Liver (tissue), 3 donors: ENCODE results near the gene ANKDD1A.

Source experiments
- CTCF ChIP-seq: fragments of 150-350 bp; IDR thresholded peaks from 2 replicates; pipeline ENCODE4 v1.5.1; 2017; ENCODE audit warnings: improper control_type of control experiment, low read depth, low read length; ENCODE audit not compliant: missing input control
- EGR1 ChIP-seq, 2 donors: IDR thresholded peaks; 2 replicates each; pipeline ENCODE4 v1.6.1; 2016 to 2018; ENCODE audit warnings: antibody characterized with exemption in 2 of 2, low read depth in 2 of 2
- FOXA1 ChIP-seq: IDR thresholded peaks from 2 replicates; pipeline ENCODE4 v1.6.1; 2016; ENCODE audit warnings: antibody characterized with exemption
- GABPA ChIP-seq, 2 donors: IDR thresholded peaks in 1 of 2; conservative IDR thresholded peaks in 1 of 2; 2 replicates each; pipeline ENCODE4 v1.6.1; 2016; ENCODE audit warnings: antibody characterized with exemption in 2 of 2, mild to moderate bottlenecking in 1 of 2, moderate library complexity in 1 of 2
- HNF4G ChIP-seq: IDR thresholded peaks from 2 replicates; pipeline ENCODE4 v1.6.1; 2016; ENCODE audit warnings: antibody characterized with exemption
- MAX ChIP-seq: IDR thresholded peaks from 2 replicates; pipeline ENCODE4 v1.6.1; 2016; ENCODE audit warnings: antibody characterized with exemption
- RAD21 ChIP-seq, 2 donors: IDR thresholded peaks; 2 replicates each; pipeline ENCODE4 v1.6.1; 2016; ENCODE audit warnings: antibody characterized with exemption in 2 of 2, mild to moderate bottlenecking in 2 of 2
- TAF1 ChIP-seq: conservative IDR thresholded peaks from 2 replicates; pipeline ENCODE4 v1.6.1; 2016; ENCODE audit warnings: antibody characterized with exemption, mild to moderate bottlenecking
- YY1 ChIP-seq: IDR thresholded peaks from 2 replicates; pipeline ENCODE4 v1.6.1; 2016; ENCODE audit warnings: antibody characterized with exemption, mild to moderate bottlenecking
- ZBTB33 ChIP-seq: IDR thresholded peaks from 2 replicates; pipeline ENCODE4 v1.6.1; 2016; ENCODE audit warnings: antibody characterized with exemption
- donor health status: healthy.
- donor health status: healthy.

GRCh38 chr15:64925335-64926330 lies 13.9 kb downstream of the ANKDD1A start:
- no peak for TF ChIP-seq RAD21 (IDR thresholded peaks at IDR 0.05)
- no peak for TF ChIP-seq MAX
- TF ChIP-seq CTCF, result no peak
- no peak for TF ChIP-seq ZBTB33
- no peak for TF ChIP-seq GABPA (IDR thresholded peaks at IDR 0.05 in 1 of 2, conservative IDR thresholded peaks at IDR 0.05 in 1 of 2)
- no peak for TF ChIP-seq EGR1 (IDR thresholded peaks at IDR 0.05; ENCODE audit: low read depth in 2 of 2)
- TF ChIP-seq HNF4G, result no peak
- TF ChIP-seq TAF1, result no peak
- no peak for TF ChIP-seq FOXA1
- no peak for TF ChIP-seq YY1
